HepG2 (cell line): Measurements from ENCODE around the gene TRIM54. TPM values are rescaled to one million over a fixed set of nuclear protein-coding genes. Genes with fewer than 3 reads are reported as not detected.

Experiments used
- ATF7-NPFF ChIP-seq: sonication (generic); formaldehyde crosslinking; IDR thresholded peaks from 2 replicates; pipeline ENCODE4 v1.8.1; 2023; ENCODE audit warnings: mild to moderate bottlenecking, low read depth, missing genetic modification reagents, moderate library complexity
- HMG20B ChIP-seq: conservative IDR thresholded peaks from 2 replicates; pipeline ENCODE4 v1.6.1; 2016; ENCODE audit warnings: missing genetic modification reagents, missing compliant biosample characterization
- NCOA2 ChIP-seq: sonication (generic); formaldehyde crosslinking; IDR thresholded peaks from 2 replicates; pipeline ENCODE4 v1.8.0; 2022; ENCODE audit warnings: inconsistent platforms
- PCBP1 ChIP-seq: fragments of 200-400 bp; formaldehyde crosslinking; IDR thresholded peaks from 2 replicates; pipeline ENCODE4 v1.6.1; 2017; ENCODE audit warnings: mild to moderate bottlenecking, low read depth, low read length, borderline replicate concordance
- RXRB ChIP-seq: IDR thresholded peaks from 2 replicates; pipeline ENCODE4 v1.6.1; 2016; ENCODE audit warnings: borderline replicate concordance, missing genetic modification reagents, missing compliant biosample characterization
- STAT6 ChIP-seq: sonication (generic); formaldehyde crosslinking; IDR thresholded peaks from 2 replicates; pipeline ENCODE4 v1.4.0; 2020; ENCODE audit warnings: missing genetic modification reagents, mild to moderate bottlenecking, borderline replicate concordance
- ZBTB37 ChIP-seq: sonication (generic); formaldehyde crosslinking; IDR thresholded peaks from 2 replicates; pipeline ENCODE4 v1.4.0; 2020; ENCODE audit warnings: mild to moderate bottlenecking, missing genetic modification reagents
- ZFP36L1 ChIP-seq: sonication (generic); formaldehyde crosslinking; IDR thresholded peaks from 2 replicates; pipeline ENCODE4 v1.8.0; 2022; ENCODE audit warnings: mild to moderate bottlenecking, missing genetic modification reagents, moderate library complexity
- ZNF343 ChIP-seq: sonication (generic); formaldehyde crosslinking; IDR thresholded peaks from 2 replicates; pipeline ENCODE4 v1.4.0; 2020; ENCODE audit warnings: mild to moderate bottlenecking, missing genetic modification reagents
- ZNF556 ChIP-seq: sonication (generic); formaldehyde crosslinking; IDR thresholded peaks from 2 replicates; pipeline ENCODE4 v1.4.0; 2020; ENCODE audit warnings: mild to moderate bottlenecking, missing genetic modification reagents, borderline replicate concordance
- polyA plus RNA-seq, 8 experiments: library from polyadenylated mRNA; depleted of rRNA in 3 of 8; stranded (reverse) in 7 of 8; unstranded in 1 of 8; fragments of >200 nt; fragmentation: Illumina TruSeq in 4 of 8; extraction: Trizol in 4 of 8; gene quantifications; 2 replicates each; pipeline versions ENCODE4 v1.2.1 to v1.2.3, GENCODE V29; 2011 to 2016; ENCODE audit warnings: low read depth in 4 of 8, missing spikeins in 1 of 8, mixed read lengths in 1 of 8; ENCODE audit not compliant: insufficient read depth in 1 of 8
- total RNA-seq, 5 experiments: library from RNA; depleted of rRNA; stranded (reverse); fragments of >200 nt; fragmentation: Illumina TruSeq; extraction: Trizol; gene quantifications; 2 replicates each; pipeline ENCODE4 v1.2.3, GENCODE V29; 2016; ENCODE audit warnings: low read depth in 1 of 5
- TF ChIP-seq, protein P1 (sequence below): sonication (generic); formaldehyde crosslinking; IDR thresholded peaks from 2 replicates; pipeline ENCODE4 v1.4.0; 2020; ENCODE audit warnings: missing genetic modification reagents
- TF ChIP-seq, protein P2 (sequence below), 2 experiments: sonication (generic) in 1 of 2; formaldehyde crosslinking in 1 of 2; IDR thresholded peaks; 2 replicates each; pipeline versions ENCODE4 v1.4.0 to v1.6.1; 2016 to 2020; ENCODE audit warnings: borderline replicate concordance in 1 of 2, low read depth in 1 of 2, mild to moderate bottlenecking in 1 of 2, missing genetic modification reagents in 1 of 2

The TRIM54 gene
- total and polyA plus RNA-seq, 2 of the 13 experiments (the other 11 are each of a cell fraction or from before 2014, with no cell fraction given): 0.07 to 0.13 TPM

DNA sequence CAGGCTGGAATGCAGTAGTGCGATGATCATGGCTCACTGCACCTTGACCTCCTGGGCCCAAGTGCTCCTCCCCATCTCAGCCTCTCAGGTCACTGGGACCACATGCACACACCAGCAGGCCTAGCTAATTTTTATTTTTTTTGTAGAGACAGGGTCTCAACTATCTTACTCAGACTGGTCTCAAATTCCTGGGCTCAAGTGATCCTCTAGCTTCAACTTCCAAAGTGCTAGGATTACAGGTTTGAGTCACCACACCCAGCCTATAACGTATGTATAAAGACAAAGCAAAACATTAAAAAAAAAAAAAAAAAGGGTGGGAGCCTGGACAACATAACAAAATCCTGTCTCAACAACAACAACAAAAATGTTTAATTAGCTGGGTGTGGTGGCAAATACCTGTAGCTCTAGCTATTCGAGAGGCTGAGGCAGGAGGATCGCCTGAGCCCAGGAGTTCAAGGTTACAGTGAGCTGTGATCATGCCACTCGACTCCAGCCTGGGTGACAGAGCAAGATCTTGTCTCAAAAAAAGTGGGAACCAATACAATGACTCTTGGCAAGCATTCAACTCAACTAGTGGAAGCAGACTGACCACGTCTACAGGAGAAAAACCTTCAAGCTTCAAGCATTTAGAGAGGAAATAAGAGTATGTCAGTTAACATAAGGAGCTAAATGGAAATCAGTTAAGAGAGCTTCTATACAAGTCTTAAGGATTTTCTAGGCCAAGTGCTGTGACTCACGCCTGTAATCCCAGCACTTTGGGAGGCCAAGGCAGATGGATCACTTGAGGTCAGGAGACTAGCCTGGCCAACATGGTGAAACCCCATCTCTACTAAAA is 71.8 kb downstream of the TRIM54 start (continued):
- TF ChIP-seq, protein P1, sequence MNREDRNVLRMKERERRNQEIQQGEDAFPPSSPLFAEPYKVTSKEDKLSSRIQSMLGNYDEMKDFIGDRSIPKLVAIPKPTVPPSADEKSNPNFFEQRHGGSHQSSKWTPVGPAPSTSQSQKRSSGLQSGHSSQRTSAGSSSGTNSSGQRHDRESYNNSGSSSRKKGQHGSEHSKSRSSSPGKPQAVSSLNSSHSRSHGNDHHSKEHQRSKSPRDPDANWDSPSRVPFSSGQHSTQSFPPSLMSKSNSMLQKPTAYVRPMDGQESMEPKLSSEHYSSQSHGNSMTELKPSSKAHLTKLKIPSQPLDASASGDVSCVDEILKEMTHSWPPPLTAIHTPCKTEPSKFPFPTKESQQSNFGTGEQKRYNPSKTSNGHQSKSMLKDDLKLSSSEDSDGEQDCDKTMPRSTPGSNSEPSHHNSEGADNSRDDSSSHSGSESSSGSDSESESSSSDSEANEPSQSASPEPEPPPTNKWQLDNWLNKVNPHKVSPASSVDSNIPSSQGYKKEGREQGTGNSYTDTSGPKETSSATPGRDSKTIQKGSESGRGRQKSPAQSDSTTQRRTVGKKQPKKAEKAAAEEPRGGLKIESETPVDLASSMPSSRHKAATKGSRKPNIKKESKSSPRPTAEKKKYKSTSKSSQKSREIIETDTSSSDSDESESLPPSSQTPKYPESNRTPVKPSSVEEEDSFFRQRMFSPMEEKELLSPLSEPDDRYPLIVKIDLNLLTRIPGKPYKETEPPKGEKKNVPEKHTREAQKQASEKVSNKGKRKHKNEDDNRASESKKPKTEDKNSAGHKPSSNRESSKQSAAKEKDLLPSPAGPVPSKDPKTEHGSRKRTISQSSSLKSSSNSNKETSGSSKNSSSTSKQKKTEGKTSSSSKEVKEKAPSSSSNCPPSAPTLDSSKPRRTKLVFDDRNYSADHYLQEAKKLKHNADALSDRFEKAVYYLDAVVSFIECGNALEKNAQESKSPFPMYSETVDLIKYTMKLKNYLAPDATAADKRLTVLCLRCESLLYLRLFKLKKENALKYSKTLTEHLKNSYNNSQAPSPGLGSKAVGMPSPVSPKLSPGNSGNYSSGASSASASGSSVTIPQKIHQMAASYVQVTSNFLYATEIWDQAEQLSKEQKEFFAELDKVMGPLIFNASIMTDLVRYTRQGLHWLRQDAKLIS (CRISPR knock-in tag): peak; percentile 82
- TF ChIP-seq ZNF343 (CRISPR knock-in tag): no peak
- no peak; the same call in 1 of the 2 replicates for TF ChIP-seq HMG20B (CRISPR knock-in tag)
- peak; percentile 20; the same call in 1 of the 2 replicates for TF ChIP-seq NCOA2
- no peak for TF ChIP-seq STAT6 (CRISPR knock-in tag)
- TF ChIP-seq, protein P2, sequence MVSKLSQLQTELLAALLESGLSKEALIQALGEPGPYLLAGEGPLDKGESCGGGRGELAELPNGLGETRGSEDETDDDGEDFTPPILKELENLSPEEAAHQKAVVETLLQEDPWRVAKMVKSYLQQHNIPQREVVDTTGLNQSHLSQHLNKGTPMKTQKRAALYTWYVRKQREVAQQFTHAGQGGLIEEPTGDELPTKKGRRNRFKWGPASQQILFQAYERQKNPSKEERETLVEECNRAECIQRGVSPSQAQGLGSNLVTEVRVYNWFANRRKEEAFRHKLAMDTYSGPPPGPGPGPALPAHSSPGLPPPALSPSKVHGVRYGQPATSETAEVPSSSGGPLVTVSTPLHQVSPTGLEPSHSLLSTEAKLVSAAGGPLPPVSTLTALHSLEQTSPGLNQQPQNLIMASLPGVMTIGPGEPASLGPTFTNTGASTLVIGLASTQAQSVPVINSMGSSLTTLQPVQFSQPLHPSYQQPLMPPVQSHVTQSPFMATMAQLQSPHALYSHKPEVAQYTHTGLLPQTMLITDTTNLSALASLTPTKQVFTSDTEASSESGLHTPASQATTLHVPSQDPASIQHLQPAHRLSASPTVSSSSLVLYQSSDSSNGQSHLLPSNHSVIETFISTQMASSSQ (IDR thresholded peaks at IDR 0.05; ENCODE audit: low read depth): no peak
- TF ChIP-seq, protein P2 (CRISPR knock-in tag; IDR thresholded peaks at IDR 0.05; ENCODE audit: borderline replicate concordance): no peak
- no peak for TF ChIP-seq PCBP1
- peak; percentile 37; the same call in 1 of the 2 replicates for TF ChIP-seq ATF7-NPFF
- no peak for TF ChIP-seq ZFP36L1 (CRISPR knock-in tag)
- TF ChIP-seq ZNF556 (CRISPR knock-in tag): no peak
- TF ChIP-seq ZBTB37 (CRISPR knock-in tag): no peak
- peak; percentile 3; the same call in 1 of the 2 replicates for TF ChIP-seq RXRB (CRISPR knock-in tag)
